GM19099 (cell line): ENCODE data around the gene SHROOM2.

Experiments
- POLR2A ChIP-seq: IDR thresholded peaks from 3 replicates; pipeline ENCODE4 v1.6.1; 2011; ENCODE audit warnings: low read depth; ENCODE audit not compliant: insufficient read length; ENCODE audit errors: extremely low read depth

Gene SHROOM2

GRCh38 chrX:9895225-9895912 lies 109.1 kb downstream of the SHROOM2 start:
- no peak for TF ChIP-seq POLR2A

- TF ChIP-seq POLR2A: no peak
These were observed 111.5 kb downstream of the SHROOM2 start for GRCh38 chrX:9897761-9898161.

GRCh38 chrX:9899640-9900111 lies 113.4 kb downstream of the SHROOM2 start:
- TF ChIP-seq POLR2A: no peak

GRCh38 chrX:9902656-9903055 lies 116.4 kb downstream of the SHROOM2 start:
- TF ChIP-seq POLR2A: no peak

- no peak for TF ChIP-seq POLR2A
These were observed 116.9 kb downstream of the SHROOM2 start for GRCh38 chrX:9903146-9903545.

GRCh38 chrX:9905288-9905687 lies 119.1 kb downstream of the SHROOM2 start:
- no peak for TF ChIP-seq POLR2A

GRCh38 chrX:9905721-9906120 lies 119.5 kb downstream of the SHROOM2 start:
- TF ChIP-seq POLR2A: no peak

GRCh38 chrX:9906919-9907318 lies 120.7 kb downstream of the SHROOM2 start:
- TF ChIP-seq POLR2A: no peak

GRCh38 chrX:9907645-9908387 lies 121.6 kb downstream of the SHROOM2 start:
- no peak for TF ChIP-seq POLR2A

GRCh38 chrX:9909254-9909653 lies 123.0 kb downstream of the SHROOM2 start:
- no peak for TF ChIP-seq POLR2A

- no peak for TF ChIP-seq POLR2A
These were observed 125.3 kb downstream of the SHROOM2 start for GRCh38 chrX:9911487-9911886.

- no peak for TF ChIP-seq POLR2A
These were observed 126.3 kb downstream of the SHROOM2 start for GRCh38 chrX:9912351-9913145.

- TF ChIP-seq POLR2A: no peak
These were observed 126.9 kb downstream of the SHROOM2 start for GRCh38 chrX:9913146-9913433.

- TF ChIP-seq POLR2A: no peak
These were observed 131.6 kb downstream of the SHROOM2 start for GRCh38 chrX:9917861-9918260.

GRCh38 chrX:9919632-9920172 lies 133.5 kb downstream of the SHROOM2 start:
- no peak for TF ChIP-seq POLR2A

GRCh38 chrX:9921407-9921806 lies 135.2 kb downstream of the SHROOM2 start:
- TF ChIP-seq POLR2A: no peak

- no peak for TF ChIP-seq POLR2A
These were observed 137.1 kb downstream of the SHROOM2 start for GRCh38 chrX:9923357-9923756.
